HG02973 (cell line): Measurements from ENCODE around the gene AP2A2.

Experiments
- ATAC-seq: cut with Tn5 transposase; IDR thresholded peaks from one replicate; pipeline ENCODE4 v1.9.1; 2021; ENCODE audit warnings: moderate library complexity; ENCODE audit not compliant: unreplicated experiment

Gene AP2A2

DNA sequence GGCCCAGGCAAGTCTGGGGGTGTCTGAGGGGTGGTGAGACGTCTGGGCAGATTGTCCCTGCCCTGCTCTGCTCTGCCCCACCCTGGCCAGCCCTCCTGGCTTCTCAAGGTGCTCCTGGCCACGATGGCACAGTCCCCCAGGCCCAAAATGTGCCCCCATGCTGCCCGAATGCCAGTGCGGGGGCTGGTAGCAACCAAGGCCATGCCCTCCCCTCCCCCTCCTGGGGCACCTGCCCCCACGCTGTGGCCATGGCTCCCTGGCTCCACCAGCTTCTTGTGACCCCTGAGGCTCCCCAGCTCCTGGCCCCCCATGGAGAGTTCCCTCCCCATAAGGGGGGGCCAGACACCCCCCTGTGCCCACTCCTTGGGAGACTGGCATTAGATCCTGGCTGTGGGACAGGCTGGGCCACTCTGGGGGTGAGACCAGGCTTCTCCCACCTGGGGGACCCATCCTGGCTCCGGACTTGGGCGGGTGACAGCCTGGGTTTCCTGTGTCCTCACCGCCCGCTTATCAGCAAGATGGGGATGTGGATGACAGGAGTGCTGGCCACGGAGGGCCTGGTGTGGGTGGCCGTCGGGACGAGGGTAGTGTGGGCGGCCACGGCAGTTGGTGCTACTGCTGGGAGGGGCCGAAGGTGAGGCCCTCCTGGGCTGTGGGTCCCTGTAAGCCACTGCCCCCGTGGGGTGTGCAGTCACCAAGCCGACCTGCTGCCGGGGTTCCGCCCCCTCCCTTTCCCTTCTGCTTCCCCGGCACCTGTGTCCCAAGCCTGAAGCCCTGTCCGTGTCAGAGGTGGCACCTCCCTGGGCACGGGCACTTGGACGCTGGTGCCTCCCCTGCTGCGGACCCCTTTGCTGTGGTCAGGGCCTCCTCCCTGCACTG lies 126.7 kb downstream of the AP2A2 start:
- no peak for ATAC-seq

DNA sequence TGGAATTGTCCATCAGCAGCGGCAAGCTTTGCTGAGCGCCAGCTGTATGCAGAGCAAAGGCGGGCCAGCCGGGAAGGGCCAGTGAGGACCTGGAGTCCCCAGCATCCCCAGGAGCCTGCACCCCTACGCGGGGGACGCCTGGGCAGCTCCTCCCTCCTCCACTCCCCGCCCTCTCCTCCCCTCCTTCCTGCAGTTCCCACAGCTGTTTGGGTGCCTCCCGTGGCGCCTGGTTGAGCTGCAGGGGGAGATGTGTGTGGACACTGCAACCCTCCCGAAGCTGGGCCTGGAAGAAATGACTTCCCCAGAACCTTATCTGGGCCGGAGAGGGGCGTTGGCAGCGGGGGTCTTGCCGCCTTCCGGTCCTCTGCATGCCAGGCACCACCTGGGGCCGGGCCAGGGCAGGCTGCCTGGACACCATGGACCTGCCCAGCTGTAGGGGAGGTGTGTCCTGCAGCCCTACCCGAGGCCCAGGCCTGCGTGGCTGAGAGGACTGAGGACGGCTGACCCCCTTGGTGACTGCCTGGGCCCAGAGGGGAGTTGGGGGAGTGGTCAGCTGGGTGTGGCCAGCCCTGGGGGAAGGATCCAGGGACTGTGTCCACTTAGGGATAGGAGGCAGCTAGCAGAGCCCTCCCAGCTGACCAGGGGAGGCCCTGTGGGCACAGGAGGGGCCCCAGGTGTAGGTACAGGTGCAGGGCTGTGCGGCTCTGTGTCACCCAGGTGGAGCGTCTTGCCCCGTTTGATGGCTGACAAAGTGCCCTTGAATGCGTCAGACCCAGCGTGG lies 127.6 kb downstream of the AP2A2 start:
- ATAC-seq = no peak

- ATAC-seq = no peak
Measured at GRCh38 chr11:1054143-1055108, 128.8 kb downstream of the AP2A2 start.

- no peak for ATAC-seq
Measured at GRCh38 chr11:1055109-1055703, 129.5 kb downstream of the AP2A2 start.

GRCh38 chr11:1055990-1056771 lies 130.5 kb downstream of the AP2A2 start:
- no peak for ATAC-seq

DNA sequence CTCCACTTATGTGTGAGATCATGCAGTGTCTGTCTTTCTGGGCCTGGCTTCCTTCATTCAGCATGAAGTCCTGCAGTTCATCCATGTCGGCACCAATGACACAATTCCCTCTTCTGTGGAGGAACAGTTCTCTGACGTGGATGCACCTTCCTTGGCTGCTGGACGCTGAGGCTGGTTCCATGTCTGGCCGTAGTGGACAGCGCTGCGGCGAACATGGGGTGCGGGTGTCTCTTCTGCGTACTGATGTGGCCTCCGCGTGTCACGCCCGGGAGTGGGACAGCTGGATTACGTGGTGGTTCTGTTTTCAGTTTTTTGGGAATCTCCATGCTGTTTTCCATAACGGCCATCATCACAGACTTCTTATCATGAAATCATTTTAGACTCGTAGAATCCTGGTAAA lies 132.1 kb downstream of the AP2A2 start:
- no peak for ATAC-seq

DNA sequence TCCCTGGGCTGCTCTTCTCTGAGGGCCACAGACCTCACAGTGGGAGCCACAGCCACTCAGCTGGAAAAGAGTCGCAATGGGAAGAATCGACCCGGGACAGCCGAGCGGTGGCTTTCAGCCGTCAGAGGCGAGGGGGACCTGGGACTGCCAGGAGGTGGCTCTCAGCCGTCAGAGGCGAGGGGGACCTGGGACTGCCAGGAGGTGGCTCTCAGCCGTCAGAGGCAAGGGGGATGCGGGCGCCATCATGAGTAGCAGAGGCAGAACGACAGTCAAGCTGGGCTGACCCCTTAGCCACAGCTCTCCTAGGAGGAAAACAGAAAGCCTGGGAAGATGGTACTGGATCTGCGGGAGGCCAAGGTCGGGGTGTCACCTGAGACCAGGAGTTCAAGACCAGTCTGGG lies 134.1 kb downstream of the AP2A2 start:
- ATAC-seq = no peak

DNA sequence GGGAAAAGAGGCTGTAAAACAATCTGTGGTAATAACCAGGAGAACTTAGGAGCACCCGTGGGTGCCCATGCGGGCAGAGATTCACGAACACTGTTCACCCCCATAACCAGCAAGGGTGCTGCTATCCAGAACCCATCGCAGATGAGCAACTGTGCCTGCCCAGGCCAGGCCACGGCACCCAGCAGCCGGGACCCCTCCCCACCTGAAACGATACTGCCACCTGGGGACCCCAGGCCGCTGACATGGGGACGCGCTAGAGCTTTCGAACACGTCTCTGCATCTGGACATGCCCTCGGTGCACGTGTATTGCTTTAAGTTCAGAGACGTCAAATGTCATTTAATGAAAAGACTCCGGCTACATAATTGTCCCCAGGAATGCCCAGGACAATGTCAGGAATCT lies 134.7 kb downstream of the AP2A2 start:
- ATAC-seq = no peak

- no peak for ATAC-seq
Measured at GRCh38 chr11:1060852-1061616, 135.4 kb downstream of the AP2A2 start.
